Activated T-cell treated with anti-CD3 and anti-CD28 coated beads, Interleukin-2, amount 50 U/mL, for 24 hours (primary cell): ENCODE results near the gene PGM5.

Experiments
- DNase-seq: peaks from one replicate; pipeline ENCODE4 v3.0.0-alpha.2; 2020
- H3K27ac Mint-ChIP-seq: 2 replicates; pipeline ENCODE4 v1.8.0; 2020; ENCODE audit warnings: mild to moderate bottlenecking, mixed read lengths
- H3K27me3 Mint-ChIP-seq: 2 replicates; pipeline ENCODE4 v1.8.0; 2020; ENCODE audit warnings: mixed read lengths
- H3K36me3 Mint-ChIP-seq: 2 replicates; pipeline ENCODE4 v1.8.0; 2020; ENCODE audit warnings: low read depth, mixed read lengths
- H3K4me1 Mint-ChIP-seq: 2 replicates; pipeline ENCODE4 v1.8.0; 2020; ENCODE audit warnings: low read depth, mixed read lengths
- H3K4me3 Mint-ChIP-seq: 2 replicates; pipeline ENCODE4 v1.8.0; 2020; ENCODE audit warnings: mild to moderate bottlenecking, moderate library complexity, mixed read lengths
- H3K9me3 Mint-ChIP-seq: 2 replicates; pipeline ENCODE4 v1.8.0; 2020; ENCODE audit warnings: mixed read lengths

PGM5 gene

DNA sequence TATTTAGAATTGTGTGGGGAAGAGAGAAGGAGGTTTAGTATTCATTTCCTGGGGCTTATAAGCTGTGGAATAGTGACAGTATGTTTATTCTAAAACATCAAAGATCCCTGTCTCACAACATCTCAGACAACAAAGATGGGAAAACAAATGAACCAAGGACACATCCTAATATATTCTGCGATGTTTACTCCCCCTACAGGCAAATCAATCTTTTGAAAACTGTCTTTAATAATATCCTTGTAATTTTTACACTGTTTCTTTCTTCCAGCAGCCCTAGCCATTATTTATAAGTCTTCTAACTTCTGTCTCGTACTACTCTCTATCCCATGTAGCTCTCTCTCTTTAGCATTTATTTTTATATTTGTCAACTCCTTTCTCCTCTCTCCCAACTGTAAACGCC, 217.7 kb downstream of the PGM5 start:
- DNase-seq = no peak
- no peak overlapping the region for H3K4me3 Mint-ChIP-seq
- H3K27me3 Mint-ChIP-seq = peaks cover 24% of the 10 kb centered on the region
- H3K9me3 Mint-ChIP-seq = no peaks in the 10 kb centered on the region
- H3K36me3 Mint-ChIP-seq = no peaks in the 10 kb centered on the region
- no peaks in the 10 kb centered on the region for H3K4me1 Mint-ChIP-seq
- H3K27ac Mint-ChIP-seq = no peak overlapping the region

DNA sequence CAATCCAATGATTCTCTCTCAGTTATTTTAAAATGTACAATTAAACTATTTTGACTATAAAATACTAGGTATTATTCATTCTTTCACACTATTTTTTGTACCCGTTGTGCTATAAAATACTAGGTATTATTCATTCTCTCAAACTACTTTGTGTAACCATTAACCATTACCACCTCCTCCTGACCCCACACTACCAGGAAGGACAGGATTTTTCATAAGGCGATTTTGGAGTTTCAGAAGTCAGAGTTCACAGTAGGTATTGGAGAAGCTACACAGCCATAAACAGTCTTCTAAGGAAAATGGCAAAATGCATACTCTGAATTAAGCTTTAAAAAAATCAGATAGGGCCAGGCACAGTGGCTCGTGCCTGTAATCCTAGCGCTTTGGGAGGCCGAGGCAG, 219.4 kb downstream of the PGM5 start:
- no peak overlapping the region for H3K27ac Mint-ChIP-seq
- H3K36me3 Mint-ChIP-seq = no peaks in the 10 kb centered on the region
- no peak for DNase-seq
- no peaks in the 10 kb centered on the region for H3K4me1 Mint-ChIP-seq
- peaks cover 10% of the 10 kb centered on the region for H3K27me3 Mint-ChIP-seq
- H3K9me3 Mint-ChIP-seq = no peaks in the 10 kb centered on the region
- H3K4me3 Mint-ChIP-seq = no peak overlapping the region

DNA sequence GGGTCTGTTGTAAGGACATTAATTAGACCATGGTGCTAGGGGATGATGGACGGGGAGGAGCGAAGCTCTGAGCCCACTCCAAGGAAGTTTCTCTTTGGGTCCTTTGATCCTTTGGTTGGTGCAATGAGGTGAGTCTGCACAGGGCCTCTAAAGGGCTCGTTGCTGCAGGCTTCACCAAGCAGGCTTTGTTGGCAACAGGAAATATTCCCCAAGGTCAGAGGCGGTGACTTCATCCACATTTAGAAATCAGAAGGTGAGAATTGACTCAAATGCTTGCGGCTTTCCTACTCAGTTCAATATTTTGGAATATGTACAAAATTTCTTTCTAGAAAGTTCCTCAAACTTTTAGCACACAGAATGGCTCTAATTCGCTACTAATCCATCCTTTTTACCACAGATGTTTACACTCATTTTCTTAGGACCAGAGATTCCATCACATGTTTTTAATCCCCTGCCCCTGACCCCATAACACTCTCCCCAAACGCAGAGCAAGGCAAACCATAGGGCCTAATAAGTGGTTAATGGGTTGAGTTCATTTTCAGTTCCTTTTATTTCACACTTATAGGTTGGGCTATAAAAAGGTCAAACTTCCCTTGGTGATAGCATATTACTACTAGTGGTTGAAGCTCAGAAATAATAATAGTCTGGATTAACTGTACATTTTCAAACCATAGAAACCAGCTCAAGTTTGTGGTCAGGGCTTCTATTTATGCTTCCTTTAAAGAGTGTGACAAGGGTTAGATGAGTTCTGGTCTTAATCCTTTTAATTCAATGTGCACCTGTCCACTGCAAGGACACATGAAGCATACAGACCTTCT, 221.6 kb downstream of the PGM5 start:
- H3K4me1 Mint-ChIP-seq = no peaks in the 10 kb centered on the region
- peaks cover 5% of the 10 kb centered on the region for H3K27me3 Mint-ChIP-seq
- DNase-seq = no peak
- H3K27ac Mint-ChIP-seq = no peak overlapping the region
- no peaks in the 10 kb centered on the region for H3K9me3 Mint-ChIP-seq
- no peak overlapping the region for H3K4me3 Mint-ChIP-seq
- H3K36me3 Mint-ChIP-seq = no peaks in the 10 kb centered on the region
